ENCODE results near the gene LAGE3. TPM values are rescaled to one million over a fixed set of nuclear protein-coding genes. Genes with fewer than 3 reads are reported as not detected.

The LAGE3 gene
- total and polyA plus RNA-seq, 2 of the 8 experiments (the other 6 are each of a cell fraction or from before 2014, with no cell fraction given): 44.5 to 102 TPM

GRCh38 chrX:154446430-154446829, 32.7 kb downstream of the LAGE3 start:
- Histone ChIP-seq H3K9ac (replicated peaks in 1 of 4; ENCODE audit: extremely low read depth in 1 of 4, low read depth in 3 of 4, low read length in 3 of 4) (no peak overlapping the region), H3K4me2 (ENCODE audit: insufficient read depth in 1 of 2, low read depth in 2 of 2, low read length in 2 of 2) (no peak overlapping the region), H3K9me3 (ENCODE audit: insufficient read depth in 2 of 2, low read depth in 1 of 2, low read length in 1 of 2) (no peaks in the 10 kb centered on the region), H3K4me3 (ENCODE audit: extremely low read depth in 1 of 4, insufficient read depth in 2 of 4, low read depth in 3 of 4, low read length in 4 of 4) (no peak overlapping the region), H2BK20ac (ENCODE audit: low read length) (no peak overlapping the region), H3K23me2 (ENCODE audit: low read depth, low read length) (peaks cover 3% of the 10 kb centered on the region; the same call in 1 of the 2 replicates), H3K56ac (replicated peaks; ENCODE audit: insufficient read length, low read depth, low read length) (no peak overlapping the region), H2AFZ (ENCODE audit: low read length) (no peak overlapping the region), H3K4me1 (replicated peaks in 1 of 4; ENCODE audit: control insufficient read depth in 3 of 4, insufficient read depth in 4 of 4, low read length in 3 of 4) (peaks cover 0 to 4% (median 0%) of the 10 kb centered on the region in 4 experiments; a peak in 1 of 7 replicates), H4K8ac (ENCODE audit: extremely low read depth, insufficient read depth, low read length) (no peak overlapping the region), H3K18ac (ENCODE audit: extremely low read depth, low read length) (no peak overlapping the region), H3K27me3 (replicated peaks in 1 of 4; ENCODE audit: control insufficient read depth in 3 of 4, extremely low read depth in 1 of 4, insufficient read depth in 3 of 4, low read length in 3 of 4) (no peaks in the 10 kb centered on the region), H3K14ac (ENCODE audit: insufficient read length) (no peak overlapping the region), H3K4ac (replicated peaks; ENCODE audit: insufficient read length, low read depth, low read length) (no peak overlapping the region), H3K36me3 (ENCODE audit: control insufficient read depth in 2 of 4, insufficient read depth in 4 of 4, low read length in 3 of 4) (peaks cover 0 to 22% (median 10%) of the 10 kb centered on the region in 4 experiments; a peak in 5 of 8 replicates), H2BK15ac (ENCODE audit: low read length) (no peak overlapping the region), H3K79me2 (ENCODE audit: control insufficient read depth in 1 of 2, insufficient read depth in 2 of 2, low read length in 2 of 2) (no peaks in the 10 kb centered on the region; a peak in 1 of 4 replicates), H4K5ac (ENCODE audit: insufficient read length, low read depth, low read length) (no peak overlapping the region), H3K79me1 (ENCODE audit: low read depth, low read length) (no peaks in the 10 kb centered on the region; the same call in 1 of the 2 replicates), H3K23ac (ENCODE audit: insufficient read length) (no peak overlapping the region), H2BK120ac (replicated peaks; ENCODE audit: low read depth, low read length) (no peak overlapping the region), H2BK12ac (ENCODE audit: low read depth, low read length) (no peak overlapping the region), H2AK5ac (ENCODE audit: low read depth, low read length) (no peak overlapping the region), H2BK5ac (ENCODE audit: low read depth, low read length) (no peak overlapping the region), H4K91ac (replicated peaks; ENCODE audit: insufficient read length, low read length) (no peak overlapping the region), H4K20me1 (replicated peaks in 1 of 2; ENCODE audit: control insufficient read depth in 1 of 2, insufficient read depth in 2 of 2, low read length in 2 of 2) (peaks cover 0 to 2% of the 10 kb centered on the region in 2 experiments), H3K27ac (ENCODE audit: low read depth, low read length) (no peak overlapping the region)
- WGBS, 2 experiments (ENCODE audit: extremely low coverage in 1 of 2, insufficient coverage in 1 of 2, insufficient read length in 1 of 2, insufficient replicate concordance in 2 of 2, low coverage in 1 of 2, low lambda C conversion rate in 2 of 2, missing lambda C conversion rate in 1 of 2): 94% methylated on average over 5 of the region's 12 CpGs; no CpG with 5 or more reads in 1 of the 2 experiments
- FAIRE-seq (no peak), DNase-seq (ENCODE audit: low read depth in 1 of 2, low spot score in 2 of 2) (no peak)
- TF ChIP-seq NRF1 (IDR thresholded peaks at IDR 0.05; ENCODE audit: low read depth, low read length) (no peak), MAX (IDR thresholded peaks at IDR 0.05) (no peak), PHF8 (conservative IDR thresholded peaks at IDR 0.05; ENCODE audit: low read depth, low read length) (no peak), SAP30 (IDR thresholded peaks at IDR 0.05; ENCODE audit: insufficient read depth, insufficient replicate concordance, low read length) (no peak)
- POLR2A ChIA-PET (ENCODE audit: partially characterized antibody): interaction anchor here (1.5 to 1.7 kb wide), 3 partner anchors 16 to 77 kb away, joined by 3 to 4 read pairs (median 4); no protein-coding TSS in a partner anchor
- CTCF ChIA-PET (ENCODE audit: partially characterized antibody): interaction anchor here (0.6 to 1.4 kb wide), 3 partner anchors 20 to 265 kb away, joined by 3 read pairs; no protein-coding TSS in a partner anchor
